GM23338 (cell line): ENCODE data around the gene FBXL19. TPM values are rescaled to one million over a fixed set of nuclear protein-coding genes. Genes with fewer than 3 reads are reported as not detected.

Experiments
- ATAC-seq: fragments of 200-7000 bp; cut with Tn5 transposase; 3 replicates; pipeline ENCODE4 v1.9.1; 2020
- DNase-seq: peaks from one replicate; pipeline ENCODE4 v3.0.0-alpha.2; 2015; ENCODE audit warnings: low spot score
- H2AFZ ChIP-seq: fragments of 200-600 bp; sonication (generic); 2 replicates; pipeline ENCODE4 v1.8.0; 2016; ENCODE audit warnings: antibody characterized with exemption, mild to moderate bottlenecking, moderate library complexity
- H3F3A ChIP-seq: fragments of 200-600 bp; sonication (generic); replicated peaks from 2 replicates; pipeline ENCODE4 v1.8.0; 2017; ENCODE audit warnings: antibody characterized with exemption, mixed run types, low read depth
- H3K27ac ChIP-seq: fragments of 200-600 bp; sonication (generic); 2 replicates; pipeline ENCODE4 v1.6.1; 2016; ENCODE audit warnings: low read depth
- H3K27me3 ChIP-seq: fragments of 200-600 bp; sonication (generic); 2 replicates; pipeline ENCODE4 v1.8.0; 2016; ENCODE audit warnings: mild to moderate bottlenecking, mixed run types, moderate library complexity; ENCODE audit not compliant: insufficient read depth
- H3K36me3 ChIP-seq: fragments of 200-600 bp; sonication (generic); 2 replicates; pipeline ENCODE4 v1.8.0; 2016; ENCODE audit warnings: mild to moderate bottlenecking; ENCODE audit not compliant: insufficient read depth
- H3K4me1 ChIP-seq: fragments of 200-600 bp; sonication (generic); 2 replicates; pipeline ENCODE4 v1.8.0; 2016; ENCODE audit warnings: mild to moderate bottlenecking, moderate library complexity; ENCODE audit not compliant: insufficient read depth
- H3K4me2 ChIP-seq: fragments of 200-600 bp; sonication (generic); 2 replicates; pipeline ENCODE4 v1.7.1; 2017; ENCODE audit warnings: mixed run types
- H3K4me3 ChIP-seq: fragments of 200-600 bp; sonication (generic); 2 replicates; pipeline ENCODE4 v1.6.1; 2016; ENCODE audit warnings: mixed run types
- H3K79me2 ChIP-seq: fragments of 200-600 bp; sonication (generic); replicated peaks from 2 replicates; pipeline ENCODE4 v1.8.0; 2017; ENCODE audit warnings: mild to moderate bottlenecking; ENCODE audit not compliant: insufficient read depth
- H3K9me2 ChIP-seq: fragments of 200-600 bp; sonication (generic); 2 replicates; pipeline ENCODE4 v1.8.0; 2017; ENCODE audit not compliant: insufficient read depth
- H4K20me1 ChIP-seq: fragments of 200-600 bp; sonication (generic); replicated peaks from 2 replicates; pipeline ENCODE4 v1.8.0; 2017; ENCODE audit warnings: mild to moderate bottlenecking; ENCODE audit not compliant: insufficient read depth
- H3K27ac Mint-ChIP-seq: 2 replicates; pipeline ENCODE4 v1.8.0; 2020; ENCODE audit warnings: inconsistent platforms, mild to moderate bottlenecking, moderate library complexity, mixed read lengths
- H3K27me3 Mint-ChIP-seq: 3 replicates; pipeline ENCODE4 v1.8.0; 2022; ENCODE audit warnings: low read depth, mild to moderate bottlenecking, moderate library complexity, mixed read lengths, inconsistent platforms; ENCODE audit not compliant: insufficient read depth, poor library complexity
- H3K36me3 Mint-ChIP-seq: 3 replicates; pipeline ENCODE4 v1.8.0; 2021; ENCODE audit warnings: low read depth, mild to moderate bottlenecking, inconsistent platforms, moderate library complexity, mixed read lengths
- H3K4me1 Mint-ChIP-seq: 3 replicates; pipeline ENCODE4 v1.8.0; 2020; ENCODE audit warnings: mild to moderate bottlenecking, inconsistent platforms, mixed read lengths
- H3K4me3 Mint-ChIP-seq: 3 replicates; pipeline ENCODE4 v1.8.0; 2021; ENCODE audit warnings: moderate library complexity, mild to moderate bottlenecking, inconsistent platforms, mixed read lengths
- H3K9me3 Mint-ChIP-seq: 3 replicates; pipeline ENCODE4 v1.8.0; 2020; ENCODE audit warnings: moderate library complexity, mild to moderate bottlenecking, inconsistent platforms, mixed read lengths
- EZH2phosphoT487 ChIP-seq: fragments of 200-600 bp; sonication (generic); IDR thresholded peaks from one replicate; pipeline ENCODE4 v1.8.1; 2018; ENCODE audit warnings: antibody characterized with exemption; ENCODE audit not compliant: unreplicated experiment
- JUNB ChIP-seq: IDR thresholded peaks from one replicate; pipeline ENCODE4 v1.6.1; 2016; ENCODE audit warnings: antibody characterized with exemption; ENCODE audit not compliant: unreplicated experiment
- NANOG ChIP-seq: IDR thresholded peaks from 2 replicates; pipeline ENCODE4 v1.6.1; 2016; ENCODE audit warnings: antibody characterized with exemption, borderline replicate concordance
- POLR2AphosphoS5 ChIP-seq: IDR thresholded peaks from 2 replicates; pipeline ENCODE4 v1.6.1; 2016; ENCODE audit warnings: antibody characterized with exemption, low read depth
- STAT1 ChIP-seq: IDR thresholded peaks from one replicate; pipeline ENCODE4 v1.6.1; 2016; ENCODE audit warnings: antibody characterized with exemption; ENCODE audit not compliant: unreplicated experiment
- polyA plus RNA-seq: library from polyadenylated mRNA; unstranded; fragments of >200 nt; fragmentation: Nextera tagmentation; extraction: Ambion mirVana; gene quantifications from 2 replicates; pipeline ENCODE4 v1.2.1, GENCODE V29; 2016
- total RNA-seq: library from RNA; depleted of rRNA; stranded (reverse); fragments of >200 nt; shearing (Covaris generic); gene quantifications from 2 replicates; pipeline ENCODE4 v1.2.3, GENCODE V29; 2014
- TF ChIP-seq, protein P1 (sequence below): fragments of 250-450 bp; sonication (Bioruptor Pico); IDR thresholded peaks from 2 replicates; pipeline ENCODE4 v1.5.0; 2020; ENCODE audit warnings: mild to moderate bottlenecking, moderate library complexity
- TF ChIP-seq, protein P2 (sequence below): IDR thresholded peaks from 2 replicates; pipeline ENCODE4 v1.6.1; 2016; ENCODE audit warnings: antibody characterized with exemption

Gene FBXL19
- total and polyA plus RNA-seq, 2 experiments from 2014 or later: 12.5 to 71.5 TPM

DNA sequence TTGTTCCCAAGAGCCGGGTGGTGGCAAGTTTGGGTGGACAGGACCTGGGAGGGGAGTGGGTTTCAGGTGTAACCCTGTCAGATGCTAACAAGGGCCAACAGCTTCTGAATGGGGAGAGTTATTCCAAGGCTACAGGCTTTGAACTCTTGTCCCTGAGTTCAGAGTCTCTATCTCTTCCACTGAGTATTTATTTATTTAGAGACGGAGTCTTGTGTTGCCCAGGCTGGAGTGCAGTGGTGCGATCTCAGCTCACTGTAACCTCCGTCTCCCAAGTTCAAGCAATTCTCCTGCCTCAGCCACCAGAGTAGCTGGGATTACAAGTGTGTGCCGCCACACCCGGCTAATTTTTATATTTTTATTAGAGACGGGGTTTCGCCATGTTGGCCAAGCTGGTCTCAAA, 31.6 kb downstream of the FBXL19 start (continued):
- TF ChIP-seq, protein P1, sequence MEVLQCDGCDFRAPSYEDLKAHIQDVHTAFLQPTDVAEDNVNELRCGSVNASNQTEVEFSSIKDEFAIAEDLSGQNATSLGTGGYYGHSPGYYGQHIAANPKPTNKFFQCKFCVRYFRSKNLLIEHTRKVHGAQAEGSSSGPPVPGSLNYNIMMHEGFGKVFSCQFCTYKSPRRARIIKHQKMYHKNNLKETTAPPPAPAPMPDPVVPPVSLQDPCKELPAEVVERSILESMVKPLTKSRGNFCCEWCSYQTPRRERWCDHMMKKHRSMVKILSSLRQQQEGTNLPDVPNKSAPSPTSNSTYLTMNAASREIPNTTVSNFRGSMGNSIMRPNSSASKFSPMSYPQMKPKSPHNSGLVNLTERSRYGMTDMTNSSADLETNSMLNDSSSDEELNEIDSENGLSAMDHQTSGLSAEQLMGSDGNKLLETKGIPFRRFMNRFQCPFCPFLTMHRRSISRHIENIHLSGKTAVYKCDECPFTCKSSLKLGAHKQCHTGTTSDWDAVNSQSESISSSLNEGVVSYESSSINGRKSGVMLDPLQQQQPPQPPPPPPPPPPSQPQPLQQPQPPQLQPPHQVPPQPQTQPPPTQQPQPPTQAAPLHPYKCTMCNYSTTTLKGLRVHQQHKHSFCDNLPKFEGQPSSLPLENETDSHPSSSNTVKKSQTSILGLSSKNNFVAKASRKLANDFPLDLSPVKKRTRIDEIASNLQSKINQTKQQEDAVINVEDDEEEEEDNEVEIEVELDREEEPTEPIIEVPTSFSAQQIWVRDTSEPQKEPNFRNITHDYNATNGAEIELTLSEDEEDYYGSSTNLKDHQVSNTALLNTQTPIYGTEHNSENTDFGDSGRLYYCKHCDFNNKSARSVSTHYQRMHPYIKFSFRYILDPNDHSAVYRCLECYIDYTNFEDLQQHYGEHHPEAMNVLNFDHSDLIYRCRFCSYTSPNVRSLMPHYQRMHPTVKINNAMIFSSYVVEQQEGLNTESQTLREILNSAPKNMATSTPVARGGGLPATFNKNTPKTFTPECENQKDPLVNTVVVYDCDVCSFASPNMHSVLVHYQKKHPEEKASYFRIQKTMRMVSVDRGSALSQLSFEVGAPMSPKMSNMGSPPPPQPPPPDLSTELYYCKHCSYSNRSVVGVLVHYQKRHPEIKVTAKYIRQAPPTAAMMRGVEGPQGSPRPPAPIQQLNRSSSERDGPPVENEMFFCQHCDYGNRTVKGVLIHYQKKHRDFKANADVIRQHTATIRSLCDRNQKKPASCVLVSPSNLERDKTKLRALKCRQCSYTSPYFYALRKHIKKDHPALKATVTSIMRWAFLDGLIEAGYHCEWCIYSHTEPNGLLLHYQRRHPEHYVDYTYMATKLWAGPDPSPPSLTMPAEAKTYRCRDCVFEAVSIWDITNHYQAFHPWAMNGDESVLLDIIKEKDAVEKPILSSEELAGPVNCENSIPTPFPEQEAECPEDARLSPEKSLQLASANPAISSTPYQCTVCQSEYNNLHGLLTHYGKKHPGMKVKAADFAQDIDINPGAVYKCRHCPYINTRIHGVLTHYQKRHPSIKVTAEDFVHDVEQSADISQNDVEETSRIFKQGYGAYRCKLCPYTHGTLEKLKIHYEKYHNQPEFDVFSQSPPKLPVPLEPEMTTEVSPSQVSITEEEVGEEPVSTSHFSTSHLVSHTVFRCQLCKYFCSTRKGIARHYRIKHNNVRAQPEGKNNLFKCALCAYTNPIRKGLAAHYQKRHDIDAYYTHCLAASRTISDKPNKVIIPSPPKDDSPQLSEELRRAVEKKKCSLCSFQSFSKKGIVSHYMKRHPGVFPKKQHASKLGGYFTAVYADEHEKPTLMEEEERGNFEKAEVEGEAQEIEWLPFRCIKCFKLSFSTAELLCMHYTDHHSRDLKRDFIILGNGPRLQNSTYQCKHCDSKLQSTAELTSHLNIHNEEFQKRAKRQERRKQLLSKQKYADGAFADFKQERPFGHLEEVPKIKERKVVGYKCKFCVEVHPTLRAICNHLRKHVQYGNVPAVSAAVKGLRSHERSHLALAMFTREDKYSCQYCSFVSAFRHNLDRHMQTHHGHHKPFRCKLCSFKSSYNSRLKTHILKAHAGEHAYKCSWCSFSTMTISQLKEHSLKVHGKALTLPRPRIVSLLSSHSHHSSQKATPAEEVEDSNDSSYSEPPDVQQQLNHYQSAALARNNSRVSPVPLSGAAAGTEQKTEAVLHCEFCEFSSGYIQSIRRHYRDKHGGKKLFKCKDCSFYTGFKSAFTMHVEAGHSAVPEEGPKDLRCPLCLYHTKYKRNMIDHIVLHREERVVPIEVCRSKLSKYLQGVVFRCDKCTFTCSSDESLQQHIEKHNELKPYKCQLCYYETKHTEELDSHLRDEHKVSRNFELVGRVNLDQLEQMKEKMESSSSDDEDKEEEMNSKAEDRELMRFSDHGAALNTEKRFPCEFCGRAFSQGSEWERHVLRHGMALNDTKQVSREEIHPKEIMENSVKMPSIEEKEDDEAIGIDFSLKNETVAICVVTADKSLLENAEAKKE (CRISPR knock-in tag): no peak

DNA sequence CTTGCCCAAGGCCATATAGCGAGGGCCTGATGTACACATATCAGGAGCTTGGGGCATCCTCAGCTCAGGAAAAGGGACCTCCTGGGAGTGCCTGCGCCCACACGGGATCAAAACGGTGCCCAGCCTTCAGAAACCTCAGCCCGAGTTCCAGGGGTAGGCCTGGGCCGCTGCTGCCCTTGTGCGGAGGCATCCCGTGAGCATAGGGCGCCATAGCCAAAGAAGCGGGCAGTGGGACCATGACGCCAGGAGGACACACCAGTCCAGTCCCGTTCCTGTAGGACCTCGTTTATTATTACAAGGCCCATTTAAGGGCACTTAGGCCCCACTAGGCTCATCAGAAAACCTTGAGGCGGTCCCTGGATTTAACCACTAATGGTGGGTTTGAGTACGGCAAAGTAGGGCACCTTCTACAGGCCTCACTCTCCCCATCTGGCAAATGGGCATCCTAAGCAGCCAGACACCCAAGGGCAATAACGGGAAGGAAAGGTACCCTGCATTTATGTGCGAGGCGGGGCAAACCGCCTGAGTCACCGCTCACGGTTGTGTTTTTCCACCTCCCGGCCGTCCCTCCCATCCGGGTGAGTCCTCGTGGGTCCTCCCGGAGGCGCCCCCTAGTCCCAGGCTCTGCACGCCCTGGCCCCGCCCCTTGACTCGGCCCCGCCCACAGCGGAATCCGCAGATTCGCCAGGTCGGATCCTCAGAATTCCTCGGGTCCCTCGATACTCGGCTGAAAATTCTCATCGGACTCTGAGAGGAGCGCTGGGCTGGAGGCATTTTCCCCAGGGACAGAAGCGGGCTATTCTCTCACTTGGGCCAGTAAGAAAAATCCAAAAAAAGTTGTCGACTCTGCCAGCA, 33.5 kb downstream of the FBXL19 start:
- Histone ChIP-seq H2AFZ (peak overlapping the region; percentile 100), H3K4me2 (peak overlapping the region; percentile 99), H3K36me3 (peaks cover 29% of the 10 kb centered on the region), H3K27me3 (no peaks in the 10 kb centered on the region), H3K4me3 (peak overlapping the region; percentile 100), H4K20me1 (peaks cover 21% of the 10 kb centered on the region), H3K9me2 (no peaks in the 10 kb centered on the region), H3F3A (peaks cover 27% of the 10 kb centered on the region), H3K4me1 (no peaks in the 10 kb centered on the region), H3K79me2 (peaks cover 29% of the 10 kb centered on the region), H3K27ac (peak overlapping the region; percentile 100)
- Mint-ChIP-seq H3K27ac (peak overlapping the region; percentile 100), H3K4me1 (peaks cover 13% of the 10 kb centered on the region), H3K9me3 (no peaks in the 10 kb centered on the region), H3K27me3 (peaks cover 13% of the 10 kb centered on the region), H3K4me3 (peak overlapping the region; percentile 94), H3K36me3 (peaks cover 34% of the 10 kb centered on the region)
- ATAC-seq (peak; percentile 62), DNase-seq (peak; percentile 93)
- TF ChIP-seq, protein P1 (CRISPR knock-in tag): no peak
- TF ChIP-seq NANOG (no peak), EZH2phosphoT487 (no peak), STAT1 (no peak), POLR2AphosphoS5 (peak; percentile 47), JUNB (no peak)
- TF ChIP-seq, protein P2, sequence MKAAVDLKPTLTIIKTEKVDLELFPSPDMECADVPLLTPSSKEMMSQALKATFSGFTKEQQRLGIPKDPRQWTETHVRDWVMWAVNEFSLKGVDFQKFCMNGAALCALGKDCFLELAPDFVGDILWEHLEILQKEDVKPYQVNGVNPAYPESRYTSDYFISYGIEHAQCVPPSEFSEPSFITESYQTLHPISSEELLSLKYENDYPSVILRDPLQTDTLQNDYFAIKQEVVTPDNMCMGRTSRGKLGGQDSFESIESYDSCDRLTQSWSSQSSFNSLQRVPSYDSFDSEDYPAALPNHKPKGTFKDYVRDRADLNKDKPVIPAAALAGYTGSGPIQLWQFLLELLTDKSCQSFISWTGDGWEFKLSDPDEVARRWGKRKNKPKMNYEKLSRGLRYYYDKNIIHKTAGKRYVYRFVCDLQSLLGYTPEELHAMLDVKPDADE: peak; percentile 9; the same call in 1 of the 2 replicates
